GM23338 (cell line): ENCODE measurements around the gene GCKR. TPM values are rescaled to one million over a fixed set of nuclear protein-coding genes. Genes with fewer than 3 reads are reported as not detected.

Experiments used
- ATAC-seq: fragments of 200-7000 bp; cut with Tn5 transposase; 3 replicates; pipeline ENCODE4 v1.9.1; 2020
- DNase-seq: peaks from one replicate; pipeline ENCODE4 v3.0.0-alpha.2; 2015; ENCODE audit warnings: low spot score
- H2AFZ ChIP-seq: fragments of 200-600 bp; sonication (generic); 2 replicates; pipeline ENCODE4 v1.8.0; 2016; ENCODE audit warnings: antibody characterized with exemption, mild to moderate bottlenecking, moderate library complexity
- H3F3A ChIP-seq: fragments of 200-600 bp; sonication (generic); replicated peaks from 2 replicates; pipeline ENCODE4 v1.8.0; 2017; ENCODE audit warnings: antibody characterized with exemption, mixed run types, low read depth
- H3K27ac ChIP-seq: fragments of 200-600 bp; sonication (generic); 2 replicates; pipeline ENCODE4 v1.6.1; 2016; ENCODE audit warnings: low read depth
- H3K27me3 ChIP-seq: fragments of 200-600 bp; sonication (generic); 2 replicates; pipeline ENCODE4 v1.8.0; 2016; ENCODE audit warnings: mild to moderate bottlenecking, mixed run types, moderate library complexity; ENCODE audit not compliant: insufficient read depth
- H3K36me3 ChIP-seq: fragments of 200-600 bp; sonication (generic); 2 replicates; pipeline ENCODE4 v1.8.0; 2016; ENCODE audit warnings: mild to moderate bottlenecking; ENCODE audit not compliant: insufficient read depth
- H3K4me1 ChIP-seq: fragments of 200-600 bp; sonication (generic); 2 replicates; pipeline ENCODE4 v1.8.0; 2016; ENCODE audit warnings: mild to moderate bottlenecking, moderate library complexity; ENCODE audit not compliant: insufficient read depth
- H3K4me2 ChIP-seq: fragments of 200-600 bp; sonication (generic); 2 replicates; pipeline ENCODE4 v1.7.1; 2017; ENCODE audit warnings: mixed run types
- H3K4me3 ChIP-seq: fragments of 200-600 bp; sonication (generic); 2 replicates; pipeline ENCODE4 v1.6.1; 2016; ENCODE audit warnings: mixed run types
- H3K79me2 ChIP-seq: fragments of 200-600 bp; sonication (generic); replicated peaks from 2 replicates; pipeline ENCODE4 v1.8.0; 2017; ENCODE audit warnings: mild to moderate bottlenecking; ENCODE audit not compliant: insufficient read depth
- H3K9me2 ChIP-seq: fragments of 200-600 bp; sonication (generic); 2 replicates; pipeline ENCODE4 v1.8.0; 2017; ENCODE audit not compliant: insufficient read depth
- H4K20me1 ChIP-seq: fragments of 200-600 bp; sonication (generic); replicated peaks from 2 replicates; pipeline ENCODE4 v1.8.0; 2017; ENCODE audit warnings: mild to moderate bottlenecking; ENCODE audit not compliant: insufficient read depth
- H3K27ac Mint-ChIP-seq: 2 replicates; pipeline ENCODE4 v1.8.0; 2020; ENCODE audit warnings: inconsistent platforms, mild to moderate bottlenecking, moderate library complexity, mixed read lengths
- H3K27me3 Mint-ChIP-seq: 3 replicates; pipeline ENCODE4 v1.8.0; 2022; ENCODE audit warnings: low read depth, mild to moderate bottlenecking, moderate library complexity, mixed read lengths, inconsistent platforms; ENCODE audit not compliant: insufficient read depth, poor library complexity
- H3K36me3 Mint-ChIP-seq: 3 replicates; pipeline ENCODE4 v1.8.0; 2021; ENCODE audit warnings: low read depth, mild to moderate bottlenecking, inconsistent platforms, moderate library complexity, mixed read lengths
- H3K4me1 Mint-ChIP-seq: 3 replicates; pipeline ENCODE4 v1.8.0; 2020; ENCODE audit warnings: mild to moderate bottlenecking, inconsistent platforms, mixed read lengths
- H3K4me3 Mint-ChIP-seq: 3 replicates; pipeline ENCODE4 v1.8.0; 2021; ENCODE audit warnings: moderate library complexity, mild to moderate bottlenecking, inconsistent platforms, mixed read lengths
- H3K9me3 Mint-ChIP-seq: 3 replicates; pipeline ENCODE4 v1.8.0; 2020; ENCODE audit warnings: moderate library complexity, mild to moderate bottlenecking, inconsistent platforms, mixed read lengths
- CTCF ChIP-seq, 2 experiments: fragments of 200-600 bp in 1 of 2; sonication (generic) in 1 of 2; conservative IDR thresholded peaks; 2 replicates each; pipeline versions ENCODE4 v1.5.1 to v1.6.1; 2016 to 2017; ENCODE audit warnings: antibody characterized with exemption in 2 of 2, low read depth in 2 of 2, mild to moderate bottlenecking in 2 of 2, moderate library complexity in 1 of 2
- ETS1 ChIP-seq: IDR thresholded peaks from 2 replicates; pipeline ENCODE4 v1.6.1; 2016; ENCODE audit warnings: antibody characterized with exemption
- NANOG ChIP-seq: IDR thresholded peaks from 2 replicates; pipeline ENCODE4 v1.6.1; 2016; ENCODE audit warnings: antibody characterized with exemption, borderline replicate concordance
- POLR2AphosphoS5 ChIP-seq: IDR thresholded peaks from 2 replicates; pipeline ENCODE4 v1.6.1; 2016; ENCODE audit warnings: antibody characterized with exemption, low read depth
- REST ChIP-seq: IDR thresholded peaks from one replicate; pipeline ENCODE4 v1.6.1; 2018; ENCODE audit warnings: antibody characterized with exemption; ENCODE audit not compliant: unreplicated experiment
- STAT1 ChIP-seq: IDR thresholded peaks from one replicate; pipeline ENCODE4 v1.6.1; 2016; ENCODE audit warnings: antibody characterized with exemption; ENCODE audit not compliant: unreplicated experiment
- ZNF331 ChIP-seq: fragments of 250-450 bp; sonication (Bioruptor Pico); IDR thresholded peaks from 2 replicates; pipeline ENCODE4 v1.5.0; 2020; ENCODE audit warnings: low read depth, mild to moderate bottlenecking, moderate library complexity
- polyA plus RNA-seq: library from polyadenylated mRNA; unstranded; fragments of >200 nt; fragmentation: Nextera tagmentation; extraction: Ambion mirVana; gene quantifications from 2 replicates; pipeline ENCODE4 v1.2.1, GENCODE V29; 2016
- total RNA-seq: library from RNA; depleted of rRNA; stranded (reverse); fragments of >200 nt; shearing (Covaris generic); gene quantifications from 2 replicates; pipeline ENCODE4 v1.2.3, GENCODE V29; 2014

The GCKR gene
- total and polyA plus RNA-seq, 2 experiments from 2014 or later, result not detected

GRCh38 chr2:27522400-27522945 is 25.8 kb downstream of the GCKR start:
- no peaks in the 10 kb centered on the region for H3K79me2 ChIP-seq
- ATAC-seq (no peak), DNase-seq (no peak)
- no peaks in the 10 kb centered on the region for H3K4me1 ChIP-seq
- 0 out of 2 replicates have a peak overlapping the region, but pooled peaks have one; percentile 14 for H2AFZ ChIP-seq
- H4K20me1 ChIP-seq, result no peaks in the 10 kb centered on the region
- Mint-ChIP-seq H3K9me3 (no peaks in the 10 kb centered on the region), H3K4me1 (no peaks in the 10 kb centered on the region), H3K27ac (no peak overlapping the region), H3K36me3 (no peaks in the 10 kb centered on the region), H3K4me3 (no peak overlapping the region), H3K27me3 (peaks cover 3% of the 10 kb centered on the region)
- no peaks in the 10 kb centered on the region for H3K9me2 ChIP-seq
- peak; percentile 13; a peak in 1 of 4 replicates for TF ChIP-seq CTCF (conservative IDR thresholded peaks at IDR 0.05; ENCODE audit: low read depth in 2 of 2)
- TF ChIP-seq ZNF331 (CRISPR knock-in tag), result no peak
- no peaks in the 10 kb centered on the region for H3K36me3 ChIP-seq
- H3K27ac ChIP-seq, result no peak overlapping the region
- no peak overlapping the region for H3K4me3 ChIP-seq
- no peaks in the 10 kb centered on the region for H3K27me3 ChIP-seq
- H3F3A ChIP-seq, result no peaks in the 10 kb centered on the region
- no peak overlapping the region for H3K4me2 ChIP-seq

- no peak overlapping the region for H3K4me3 ChIP-seq
- H3K9me2 ChIP-seq, result no peaks in the 10 kb centered on the region
- Mint-ChIP-seq H3K36me3 (no peaks in the 10 kb centered on the region), H3K27ac (no peak overlapping the region), H3K9me3 (no peaks in the 10 kb centered on the region), H3K27me3 (peaks cover 4% of the 10 kb centered on the region), H3K4me1 (no peaks in the 10 kb centered on the region), H3K4me3 (no peak overlapping the region)
- H3F3A ChIP-seq, result no peaks in the 10 kb centered on the region
- no peaks in the 10 kb centered on the region for H3K27me3 ChIP-seq
- no peak overlapping the region for H3K27ac ChIP-seq
- no peaks in the 10 kb centered on the region for H3K79me2 ChIP-seq
- no peaks in the 10 kb centered on the region for H4K20me1 ChIP-seq
- ATAC-seq, result no peak
- DNase-seq, result no peak
- H3K4me2 ChIP-seq, result no peak overlapping the region
- no peaks in the 10 kb centered on the region for H3K4me1 ChIP-seq
- H2AFZ ChIP-seq, result no peak overlapping the region
- no peaks in the 10 kb centered on the region for H3K36me3 ChIP-seq
- TF ChIP-seq CTCF (conservative IDR thresholded peaks at IDR 0.05; ENCODE audit: low read depth in 2 of 2) (no peak), ETS1 (no peak), POLR2AphosphoS5 (no peak), REST (no peak), STAT1 (no peak), ZNF331 (CRISPR knock-in tag) (no peak), NANOG (no peak)
These were observed 30.5 kb downstream of the GCKR start for GRCh38 chr2:27527182-27527581.
